Peyer's patch (tissue), 4 donors: ENCODE measurements around the gene FOXE3. TPM values are rescaled to one million over a fixed set of nuclear protein-coding genes. Genes with fewer than 3 reads are reported as not detected.

ENCODE experiments used
- DNase-seq, 3 donors: peaks; one replicate each; pipeline ENCODE4 v3.0.0-alpha.2; 2017 to 2019
- H3K27ac ChIP-seq, 4 donors: fragments of 200-600 bp; sonication (generic); one replicate each; pipeline ENCODE4 v1.5.1; 2016 to 2019
- H3K27me3 ChIP-seq, 2 donors: fragments of 200-600 bp; sonication (generic); one replicate each; pipeline ENCODE4 v1.5.1; 2019
- H3K36me3 ChIP-seq, 3 donors: fragments of 200-600 bp; sonication (generic); one replicate each; pipeline ENCODE4 v1.5.1; 2016 to 2019
- H3K4me1 ChIP-seq, 4 donors: fragments of 200-600 bp; sonication (generic); one replicate each; pipeline ENCODE4 v1.5.1; 2016 to 2019
- H3K4me3 ChIP-seq, 4 donors: fragments of 200-600 bp; sonication (generic); 1 replicate in 3 of 4; 2 replicates in 1 of 4; pipeline ENCODE4 v1.5.1; 2016 to 2019; ENCODE audit warnings: mild to moderate bottlenecking in 1 of 4
- H3K9me3 ChIP-seq, 4 donors: fragments of 200-600 bp; sonication (generic); one replicate each; pipeline ENCODE4 v1.5.1; 2016 to 2019; ENCODE audit warnings: mild to moderate bottlenecking in 1 of 4
- POLR2A ChIP-seq, 2 donors: fragments of 450-650 bp; IDR thresholded peaks; one replicate each; pipeline ENCODE4 v1.5.1; 2017; ENCODE audit warnings: antibody characterized with exemption in 2 of 2, mild to moderate bottlenecking in 2 of 2, moderate library complexity in 2 of 2
- total RNA-seq, 4 donors: library from RNA; depleted of rRNA; stranded (reverse); fragments of >200 nt; gene quantifications; one replicate each; pipeline ENCODE4 v1.1.0, GENCODE V29; 2016
- TF ChIP-seq, protein P1 (sequence below), 6 experiments: fragments of 450-650 bp in 4 of 6; fragments of 200-600 bp in 2 of 6; sonication (generic) in 1 of 6; IDR thresholded peaks; one replicate each; pipeline ENCODE4 v1.5.1; 2017 to 2019; ENCODE audit warnings: antibody characterized with exemption in 6 of 6, mild to moderate bottlenecking in 3 of 6, moderate library complexity in 1 of 6

Gene FOXE3
- total RNA-seq, 4 donors from 2014 or later, result not detected

DNA sequence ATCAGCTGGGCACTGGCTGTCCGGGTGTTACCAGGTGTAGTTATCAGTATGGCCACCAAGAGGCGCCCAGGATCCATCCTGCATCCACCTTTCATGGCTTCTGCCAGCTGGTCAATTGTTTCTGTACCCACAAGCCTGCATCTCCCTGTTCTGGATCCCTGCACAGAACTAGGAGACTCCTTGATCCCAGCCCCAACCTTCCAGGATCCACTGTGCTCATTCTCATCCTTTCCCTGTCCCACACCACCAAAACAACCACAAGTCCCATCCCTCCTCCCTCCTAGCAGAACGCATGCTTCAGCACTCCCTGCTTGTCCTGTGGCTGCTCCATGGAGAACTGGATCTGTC, 27.2 kb upstream of the FOXE3 start:
- Histone ChIP-seq H3K4me1 (peaks cover 0 to 6% (median 0%) of the 10 kb centered on the region in 4 donors), H3K9me3 (no peaks in the 10 kb centered on the region), H3K27me3 (no peaks in the 10 kb centered on the region), H3K27ac (no peak overlapping the region), H3K4me3 (no peak overlapping the region), H3K36me3 (no peaks in the 10 kb centered on the region)
- DNase-seq, result peak; percentile 20 to 79 (median 77)
- TF ChIP-seq POLR2A (IDR thresholded peaks at IDR 0.05), result no peak
- TF ChIP-seq, protein P1, sequence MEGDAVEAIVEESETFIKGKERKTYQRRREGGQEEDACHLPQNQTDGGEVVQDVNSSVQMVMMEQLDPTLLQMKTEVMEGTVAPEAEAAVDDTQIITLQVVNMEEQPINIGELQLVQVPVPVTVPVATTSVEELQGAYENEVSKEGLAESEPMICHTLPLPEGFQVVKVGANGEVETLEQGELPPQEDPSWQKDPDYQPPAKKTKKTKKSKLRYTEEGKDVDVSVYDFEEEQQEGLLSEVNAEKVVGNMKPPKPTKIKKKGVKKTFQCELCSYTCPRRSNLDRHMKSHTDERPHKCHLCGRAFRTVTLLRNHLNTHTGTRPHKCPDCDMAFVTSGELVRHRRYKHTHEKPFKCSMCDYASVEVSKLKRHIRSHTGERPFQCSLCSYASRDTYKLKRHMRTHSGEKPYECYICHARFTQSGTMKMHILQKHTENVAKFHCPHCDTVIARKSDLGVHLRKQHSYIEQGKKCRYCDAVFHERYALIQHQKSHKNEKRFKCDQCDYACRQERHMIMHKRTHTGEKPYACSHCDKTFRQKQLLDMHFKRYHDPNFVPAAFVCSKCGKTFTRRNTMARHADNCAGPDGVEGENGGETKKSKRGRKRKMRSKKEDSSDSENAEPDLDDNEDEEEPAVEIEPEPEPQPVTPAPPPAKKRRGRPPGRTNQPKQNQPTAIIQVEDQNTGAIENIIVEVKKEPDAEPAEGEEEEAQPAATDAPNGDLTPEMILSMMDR (IDR thresholded peaks at IDR 0.05), result peak in 4 of 6 experiments; percentile 59 to 83 (median 80)

DNA sequence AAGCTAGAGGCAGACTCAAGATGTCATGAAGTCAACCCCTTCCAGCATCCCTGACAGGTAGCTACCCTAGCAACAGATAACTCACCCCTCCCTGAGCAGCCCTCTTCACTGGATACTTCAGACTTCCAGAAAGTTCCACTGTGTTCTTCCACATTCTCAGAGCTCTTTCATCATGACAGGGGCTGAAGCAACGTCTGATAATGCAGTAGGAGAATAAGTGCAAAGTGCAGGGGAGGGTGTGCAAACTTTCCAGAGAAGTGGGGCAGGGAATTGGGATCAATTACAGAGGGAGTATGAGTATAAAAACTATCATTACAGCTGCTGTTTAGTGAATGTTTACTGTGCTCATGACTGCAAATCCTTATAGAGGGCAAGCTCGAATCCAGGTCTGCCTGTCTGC, 26.4 kb upstream of the FOXE3 start:
- peaks cover 0 to 6% (median 0%) of the 10 kb centered on the region in 4 donors for H3K4me1 ChIP-seq
- H3K27me3 ChIP-seq, result no peaks in the 10 kb centered on the region
- DNase-seq, result no peak
- no peak overlapping the region for H3K4me3 ChIP-seq
- H3K27ac ChIP-seq, result no peak overlapping the region
- no peaks in the 10 kb centered on the region for H3K9me3 ChIP-seq
- H3K36me3 ChIP-seq, result no peaks in the 10 kb centered on the region
- TF ChIP-seq POLR2A (IDR thresholded peaks at IDR 0.05), result no peak
- TF ChIP-seq, protein P1 (IDR thresholded peaks at IDR 0.05), result no peak

DNA sequence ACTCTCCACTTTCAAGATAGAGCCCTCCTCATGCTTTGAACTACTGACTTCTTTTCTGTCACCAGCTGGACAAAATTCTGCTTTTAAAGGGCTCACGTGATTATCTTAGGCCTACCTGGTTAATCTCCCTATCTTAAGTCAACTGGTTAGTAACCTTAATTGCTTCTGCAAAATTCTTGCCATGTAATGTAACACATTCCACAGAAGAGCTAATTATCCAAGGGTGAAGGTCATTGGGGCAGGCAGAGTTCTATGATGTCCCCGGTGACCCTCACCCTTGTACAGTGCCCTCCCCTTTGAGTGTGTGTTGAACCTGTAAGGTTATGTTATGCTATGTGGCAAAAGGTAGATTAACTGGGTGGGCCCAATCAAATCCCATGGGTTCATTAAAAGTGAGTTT, 25.2 kb upstream of the FOXE3 start:
- Histone ChIP-seq H3K4me3 (no peak overlapping the region), H3K36me3 (no peaks in the 10 kb centered on the region), H3K4me1 (peaks cover 0 to 6% (median 0%) of the 10 kb centered on the region in 4 donors), H3K27me3 (no peaks in the 10 kb centered on the region), H3K9me3 (no peaks in the 10 kb centered on the region), H3K27ac (peak overlapping the region in 1 of 4 donors; percentile 52)
- no peak for TF ChIP-seq POLR2A (IDR thresholded peaks at IDR 0.05)
- TF ChIP-seq, protein P1 (IDR thresholded peaks at IDR 0.05), result no peak
- DNase-seq, result no peak

DNA sequence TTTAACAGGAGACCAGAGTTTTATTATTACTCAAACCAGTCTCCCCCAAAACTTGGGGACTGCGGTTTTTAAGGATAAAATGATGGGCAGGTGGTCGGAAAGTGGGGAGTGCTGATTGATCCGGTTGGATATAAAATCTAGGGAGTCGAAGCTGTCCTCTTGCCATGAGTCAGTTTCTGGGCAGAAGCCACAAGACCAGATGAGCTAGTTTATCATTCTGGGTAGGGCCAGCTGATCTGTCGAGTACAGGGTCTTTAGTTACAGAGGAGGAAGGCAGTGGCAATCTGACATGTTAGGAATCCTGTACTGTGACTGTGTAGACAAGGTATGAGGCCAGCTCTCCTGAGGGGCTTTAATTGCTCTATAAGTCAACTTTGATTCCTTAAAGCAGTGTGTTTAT, 22.9 kb upstream of the FOXE3 start:
- H3K27ac ChIP-seq, result no peak overlapping the region
- no peak overlapping the region for H3K4me3 ChIP-seq
- no peaks in the 10 kb centered on the region for H3K36me3 ChIP-seq
- no peaks in the 10 kb centered on the region for H3K27me3 ChIP-seq
- H3K4me1 ChIP-seq, result peaks cover 0 to 6% (median 0%) of the 10 kb centered on the region in 4 donors
- TF ChIP-seq POLR2A (IDR thresholded peaks at IDR 0.05), result no peak
- TF ChIP-seq, protein P1 (IDR thresholded peaks at IDR 0.05), result no peak
- no peak for DNase-seq
- H3K9me3 ChIP-seq, result no peaks in the 10 kb centered on the region

DNA sequence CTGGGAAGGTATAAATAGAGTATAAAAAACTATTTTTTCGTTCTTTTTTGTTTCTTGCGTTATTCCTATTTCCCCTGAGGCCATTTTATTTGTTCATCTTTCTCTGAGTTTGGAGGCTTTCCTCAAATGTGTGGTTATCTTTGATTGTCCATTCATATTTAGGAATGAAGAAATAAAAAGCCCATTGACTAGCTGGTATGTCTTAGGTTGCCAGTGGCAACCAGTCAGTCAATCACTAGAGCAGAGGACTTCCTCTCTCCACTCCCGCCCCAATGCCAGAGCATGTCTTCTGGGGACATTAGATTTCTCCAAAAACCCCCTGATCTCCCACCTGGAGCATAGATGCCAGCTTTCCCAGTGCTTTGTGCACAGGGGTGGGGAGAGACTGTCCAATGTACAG, 20.7 kb upstream of the FOXE3 start:
- H3K36me3 ChIP-seq, result no peaks in the 10 kb centered on the region
- no peak for DNase-seq
- H3K9me3 ChIP-seq, result no peaks in the 10 kb centered on the region
- no peak for TF ChIP-seq POLR2A (IDR thresholded peaks at IDR 0.05)
- TF ChIP-seq, protein P1 (IDR thresholded peaks at IDR 0.05), result no peak
- no peaks in the 10 kb centered on the region for H3K4me1 ChIP-seq
- H3K27ac ChIP-seq, result no peak overlapping the region
- H3K27me3 ChIP-seq, result no peaks in the 10 kb centered on the region
- H3K4me3 ChIP-seq, result no peak overlapping the region

DNA sequence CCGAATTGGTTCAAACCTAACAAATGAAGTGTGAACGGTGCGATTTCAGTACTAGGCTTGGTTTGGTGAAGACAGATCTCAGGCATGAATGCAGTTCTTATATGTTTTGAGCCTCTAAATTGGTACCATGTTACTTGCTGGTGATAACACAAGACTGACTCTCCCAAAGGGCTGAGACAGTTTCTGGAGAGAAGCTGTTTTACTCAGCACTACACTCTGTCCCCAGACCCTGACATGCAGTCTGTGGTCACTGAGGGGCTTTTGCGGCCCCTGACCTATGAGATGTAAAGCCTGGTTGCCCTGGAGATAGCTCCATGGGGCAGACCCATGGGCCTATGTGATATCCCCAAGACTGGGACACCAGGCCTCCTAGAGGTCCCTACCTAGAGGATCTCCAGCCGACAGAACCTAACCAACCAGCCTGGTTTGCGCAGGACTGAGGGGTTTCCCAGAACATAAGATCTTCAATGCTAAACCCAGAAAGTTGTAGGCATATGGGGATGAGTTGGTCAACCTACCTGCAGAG, 19.4 kb upstream of the FOXE3 start:
- TF ChIP-seq, protein P1 (IDR thresholded peaks at IDR 0.05), result no peak
- no peak for TF ChIP-seq POLR2A (IDR thresholded peaks at IDR 0.05)
- H3K36me3 ChIP-seq, result no peaks in the 10 kb centered on the region

More for the DNA sequence above, 19.4 kb upstream of the FOXE3 start:
- no peak overlapping the region for H3K4me3 ChIP-seq
- no peak overlapping the region for H3K27ac ChIP-seq
- no peaks in the 10 kb centered on the region for H3K9me3 ChIP-seq
- DNase-seq, result no peak
- no peaks in the 10 kb centered on the region for H3K27me3 ChIP-seq
- H3K4me1 ChIP-seq, result no peaks in the 10 kb centered on the region
